ENCODE measurements around the gene KDM5B. TPM values are rescaled to one million over a fixed set of nuclear protein-coding genes. Genes with fewer than 3 reads are reported as not detected.

The KDM5B gene
- total RNA-seq, 1 experiment from 2014 or later, result 44.6 TPM

DNA sequence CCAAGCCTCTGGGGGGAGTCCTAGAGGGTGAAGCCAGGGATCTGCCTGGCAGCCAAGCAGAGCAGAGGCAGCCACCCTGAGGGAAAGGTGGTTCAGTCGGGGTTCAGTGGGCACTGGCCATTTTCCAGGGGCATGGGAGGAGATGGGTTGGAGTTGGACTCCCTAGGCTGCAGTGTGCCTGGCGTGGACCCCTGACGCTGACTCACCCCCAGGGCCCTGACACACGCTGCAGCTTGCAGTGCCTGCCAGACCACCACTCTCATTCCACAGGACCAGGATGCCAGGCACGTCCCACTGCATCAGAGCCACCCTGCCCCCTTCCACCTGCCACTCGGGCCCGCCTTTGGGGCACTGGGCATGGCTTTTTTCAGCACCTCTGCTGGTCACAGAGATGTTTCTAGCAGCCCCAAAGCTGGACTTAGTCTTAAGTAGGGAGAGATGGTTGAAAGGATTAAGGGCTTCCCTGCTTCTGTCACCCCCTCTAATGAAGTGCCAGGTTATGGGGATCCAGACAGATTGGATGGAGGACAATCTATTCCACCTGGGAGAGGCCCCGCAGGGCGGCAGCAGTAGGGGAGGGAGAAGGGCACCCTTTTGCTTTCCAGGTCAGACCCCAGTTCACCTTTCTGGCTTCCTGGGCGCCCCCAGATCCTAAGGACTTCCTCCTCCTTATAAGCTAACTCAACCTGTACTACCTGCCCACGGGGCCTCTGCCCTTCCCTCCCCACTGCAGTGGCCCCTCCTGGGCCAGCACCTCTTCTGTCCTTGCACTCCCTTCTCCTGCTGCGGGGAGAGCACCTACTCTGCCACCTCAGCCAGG is 99.6 kb downstream of the KDM5B start:
- Histone ChIP-seq H4K20me1 (ENCODE audit: insufficient read depth) (no peaks in the 10 kb centered on the region), H3K9me2 (ENCODE audit: insufficient read depth) (no peaks in the 10 kb centered on the region), H3K9ac (ENCODE audit: low read length) (no peak overlapping the region), H3K27ac (ENCODE audit: low read depth, low read length) (no peak overlapping the region), H3K4me3 (replicated peaks in 1 of 2; ENCODE audit: low read depth in 1 of 2, low read length in 2 of 2) (no peak overlapping the region), H3K79me2 (ENCODE audit: insufficient read depth, low read length) (no peaks in the 10 kb centered on the region), H3K9me3 (ENCODE audit: control insufficient read depth in 1 of 2, insufficient read depth in 1 of 2, low read depth in 1 of 2, low read length in 2 of 2) (no peaks in the 10 kb centered on the region), H3K4me1 (ENCODE audit: control insufficient read depth in 1 of 2, insufficient read depth in 2 of 2, low read length in 2 of 2) (no peaks in the 10 kb centered on the region), H3K36me3 (ENCODE audit: control insufficient read depth in 1 of 2, insufficient read depth in 2 of 2, low read length in 2 of 2) (no peaks in the 10 kb centered on the region), H3K27me3 (ENCODE audit: insufficient read depth, low read length) (peaks cover 76% of the 10 kb centered on the region), H3K4me2 (ENCODE audit: low read length) (no peak overlapping the region), H2AFZ (ENCODE audit: low read depth, low read length, poor library complexity, severe bottlenecking) (no peak overlapping the region)
- ChIA-PET POLR2A (no interaction called here), RAD21 (ENCODE audit: low non-redundant PET in 1 of 2, low total read pairs in 2 of 2, uncharacterized antibody in 2 of 2, unreplicated experiment in 2 of 2) (interaction anchor here in 1 of 2 experiments (0.6 kb wide), 1 partner anchor 288 kb away, joined by 3 read pairs; no protein-coding TSS in a partner anchor), CTCF (no interaction called here)
- no TSS peak for BruUV-seq (replicated peaks)
- DNase-seq (ENCODE audit: low read depth, low spot score) (no peak), ATAC-seq (no peak)
- intact Hi-C loops (cut with micrococcal nuclease), result no loop called here
- TF ChIP-seq POLR2AphosphoS5 (IDR thresholded peaks at IDR 0.05; ENCODE audit: low read depth, low read length) (no peak), TCF7L2 (IDR thresholded peaks at IDR 0.05; ENCODE audit: borderline replicate concordance, extremely low read depth, insufficient read depth, insufficient read length) (no peak), SP1 (IDR thresholded peaks at IDR 0.05; ENCODE audit: low read depth) (no peak), EZH2 (IDR thresholded peaks at IDR 0.05) (no peak), YY1 (IDR thresholded peaks at IDR 0.05; ENCODE audit: extremely low read depth, insufficient replicate concordance, low read depth, low read length) (no peak), EZH2phosphoT487 (IDR thresholded peaks at IDR 0.05; ENCODE audit: borderline replicate concordance) (no peak)

DNA sequence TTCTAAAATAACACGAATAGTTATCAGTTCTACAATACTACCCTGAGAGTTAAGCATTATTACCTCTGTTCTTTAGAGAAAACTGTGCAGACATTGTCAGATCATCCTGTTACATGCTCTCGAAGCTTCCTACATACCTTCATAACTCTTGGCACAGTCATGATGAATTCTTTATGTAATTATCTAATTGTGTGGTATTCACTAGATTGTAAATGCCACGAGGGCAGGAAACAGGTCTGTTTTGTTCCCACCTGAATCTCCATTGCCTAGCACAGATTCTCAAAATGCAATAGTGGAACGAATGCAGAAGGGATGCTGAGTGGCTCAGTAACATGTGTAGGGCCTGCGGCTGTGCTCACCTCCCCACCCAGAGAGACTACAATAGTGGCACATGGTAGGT is 101.4 kb downstream of the KDM5B start:
- Histone ChIP-seq H3K9ac (ENCODE audit: low read length) (no peak overlapping the region), H4K20me1 (ENCODE audit: insufficient read depth) (no peaks in the 10 kb centered on the region), H3K4me1 (ENCODE audit: control insufficient read depth in 1 of 2, insufficient read depth in 2 of 2, low read length in 2 of 2) (no peaks in the 10 kb centered on the region), H3K4me2 (ENCODE audit: low read length) (no peak overlapping the region), H2AFZ (ENCODE audit: low read depth, low read length, poor library complexity, severe bottlenecking) (no peak overlapping the region), H3K4me3 (replicated peaks in 1 of 2; ENCODE audit: low read depth in 1 of 2, low read length in 2 of 2) (no peak overlapping the region), H3K9me2 (ENCODE audit: insufficient read depth) (no peaks in the 10 kb centered on the region), H3K27me3 (ENCODE audit: insufficient read depth, low read length) (peaks cover 77% of the 10 kb centered on the region), H3K79me2 (ENCODE audit: insufficient read depth, low read length) (no peaks in the 10 kb centered on the region), H3K36me3 (ENCODE audit: control insufficient read depth in 1 of 2, insufficient read depth in 2 of 2, low read length in 2 of 2) (no peaks in the 10 kb centered on the region), H3K27ac (ENCODE audit: low read depth, low read length) (no peak overlapping the region), H3K9me3 (ENCODE audit: control insufficient read depth in 1 of 2, insufficient read depth in 1 of 2, low read depth in 1 of 2, low read length in 2 of 2) (no peaks in the 10 kb centered on the region)
- no TSS peak for BruUV-seq (replicated peaks)
- intact Hi-C loops (cut with micrococcal nuclease), result no loop called here
- DNase-seq (ENCODE audit: low read depth, low spot score) (no peak), ATAC-seq (no peak)
- ChIA-PET RAD21 (ENCODE audit: low non-redundant PET in 1 of 2, low total read pairs in 2 of 2, uncharacterized antibody in 2 of 2, unreplicated experiment in 2 of 2) (no interaction called here), POLR2A (no interaction called here), CTCF (no interaction called here)
- TF ChIP-seq, protein P1, sequence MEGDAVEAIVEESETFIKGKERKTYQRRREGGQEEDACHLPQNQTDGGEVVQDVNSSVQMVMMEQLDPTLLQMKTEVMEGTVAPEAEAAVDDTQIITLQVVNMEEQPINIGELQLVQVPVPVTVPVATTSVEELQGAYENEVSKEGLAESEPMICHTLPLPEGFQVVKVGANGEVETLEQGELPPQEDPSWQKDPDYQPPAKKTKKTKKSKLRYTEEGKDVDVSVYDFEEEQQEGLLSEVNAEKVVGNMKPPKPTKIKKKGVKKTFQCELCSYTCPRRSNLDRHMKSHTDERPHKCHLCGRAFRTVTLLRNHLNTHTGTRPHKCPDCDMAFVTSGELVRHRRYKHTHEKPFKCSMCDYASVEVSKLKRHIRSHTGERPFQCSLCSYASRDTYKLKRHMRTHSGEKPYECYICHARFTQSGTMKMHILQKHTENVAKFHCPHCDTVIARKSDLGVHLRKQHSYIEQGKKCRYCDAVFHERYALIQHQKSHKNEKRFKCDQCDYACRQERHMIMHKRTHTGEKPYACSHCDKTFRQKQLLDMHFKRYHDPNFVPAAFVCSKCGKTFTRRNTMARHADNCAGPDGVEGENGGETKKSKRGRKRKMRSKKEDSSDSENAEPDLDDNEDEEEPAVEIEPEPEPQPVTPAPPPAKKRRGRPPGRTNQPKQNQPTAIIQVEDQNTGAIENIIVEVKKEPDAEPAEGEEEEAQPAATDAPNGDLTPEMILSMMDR (IDR thresholded peaks at IDR 0.05 in 2 of 3, conservative IDR thresholded peaks at IDR 0.05 in 1 of 3; ENCODE audit: borderline replicate concordance in 1 of 3, insufficient read depth in 1 of 3, low read depth in 2 of 3, low read length in 2 of 3), result no peak
- TF ChIP-seq, protein P2, sequence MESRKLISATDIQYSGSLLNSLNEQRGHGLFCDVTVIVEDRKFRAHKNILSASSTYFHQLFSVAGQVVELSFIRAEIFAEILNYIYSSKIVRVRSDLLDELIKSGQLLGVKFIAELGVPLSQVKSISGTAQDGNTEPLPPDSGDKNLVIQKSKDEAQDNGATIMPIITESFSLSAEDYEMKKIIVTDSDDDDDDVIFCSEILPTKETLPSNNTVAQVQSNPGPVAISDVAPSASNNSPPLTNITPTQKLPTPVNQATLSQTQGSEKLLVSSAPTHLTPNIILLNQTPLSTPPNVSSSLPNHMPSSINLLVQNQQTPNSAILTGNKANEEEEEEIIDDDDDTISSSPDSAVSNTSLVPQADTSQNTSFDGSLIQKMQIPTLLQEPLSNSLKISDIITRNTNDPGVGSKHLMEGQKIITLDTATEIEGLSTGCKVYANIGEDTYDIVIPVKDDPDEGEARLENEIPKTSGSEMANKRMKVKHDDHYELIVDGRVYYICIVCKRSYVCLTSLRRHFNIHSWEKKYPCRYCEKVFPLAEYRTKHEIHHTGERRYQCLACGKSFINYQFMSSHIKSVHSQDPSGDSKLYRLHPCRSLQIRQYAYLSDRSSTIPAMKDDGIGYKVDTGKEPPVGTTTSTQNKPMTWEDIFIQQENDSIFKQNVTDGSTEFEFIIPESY (IDR thresholded peaks at IDR 0.05; ENCODE audit: extremely low read depth, insufficient replicate concordance, low read length), result no peak
- TF ChIP-seq POLR2A (IDR thresholded peaks at IDR 0.05; ENCODE audit: borderline replicate concordance, extremely low read depth, insufficient read depth, insufficient read length) (no peak), ELF1 (IDR thresholded peaks at IDR 0.05; ENCODE audit: borderline replicate concordance, low read depth) (no peak), CEBPB (IDR thresholded peaks at IDR 0.05; ENCODE audit: low read depth) (no peak), POLR2AphosphoS5 (IDR thresholded peaks at IDR 0.05; ENCODE audit: low read depth, low read length) (no peak), CBX3 (IDR thresholded peaks at IDR 0.05; ENCODE audit: low read depth) (no peak), SIN3A (IDR thresholded peaks at IDR 0.05; ENCODE audit: low read depth) (no peak), RAD21 (IDR thresholded peaks at IDR 0.05; ENCODE audit: low read depth) (no peak)
- TF ChIP-seq, protein P3, sequence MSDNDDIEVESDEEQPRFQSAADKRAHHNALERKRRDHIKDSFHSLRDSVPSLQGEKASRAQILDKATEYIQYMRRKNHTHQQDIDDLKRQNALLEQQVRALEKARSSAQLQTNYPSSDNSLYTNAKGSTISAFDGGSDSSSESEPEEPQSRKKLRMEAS (IDR thresholded peaks at IDR 0.05), result no peak
- TF ChIP-seq, protein P4, sequence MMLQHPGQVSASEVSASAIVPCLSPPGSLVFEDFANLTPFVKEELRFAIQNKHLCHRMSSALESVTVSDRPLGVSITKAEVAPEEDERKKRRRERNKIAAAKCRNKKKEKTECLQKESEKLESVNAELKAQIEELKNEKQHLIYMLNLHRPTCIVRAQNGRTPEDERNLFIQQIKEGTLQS (IDR thresholded peaks at IDR 0.05), result no peak

Data from HCT116 (cell line).